Stimulated activated CD8-positive, alpha-beta memory T cell treated with anti-CD3 and anti-CD28 coated beads, Interleukin-12 subunit alpha, Interleukin-12 subunit beta, amount 100 ng/mL, for 24 hours (primary cell): ENCODE results near the gene CAPN12.

Experiments
- DNase-seq: peaks from one replicate; pipeline ENCODE4 v3.0.0-alpha.2; 2020; ENCODE audit errors: extremely low read depth

The CAPN12 gene

GRCh38 chr19:38726761-38727301 is 17.4 kb downstream of the CAPN12 start:
- no peak for DNase-seq

GRCh38 chr19:38726284-38726673 is 18.0 kb downstream of the CAPN12 start:
- DNase-seq, result no peak

- no peak for DNase-seq
These were observed 18.6 kb downstream of the CAPN12 start for GRCh38 chr19:38725469-38726283.

- DNase-seq, result no peak
These were observed 20.1 kb downstream of the CAPN12 start for GRCh38 chr19:38723990-38724854.

- DNase-seq, result no peak
These were observed 20.7 kb downstream of the CAPN12 start for GRCh38 chr19:38723606-38723965.

- no peak for DNase-seq
These were observed 21.2 kb downstream of the CAPN12 start for GRCh38 chr19:38722947-38723605.

- no peak for DNase-seq
These were observed 22.1 kb downstream of the CAPN12 start for GRCh38 chr19:38721979-38722773.

- no peak for DNase-seq
These were observed 22.8 kb downstream of the CAPN12 start for GRCh38 chr19:38721496-38721895.

- DNase-seq, result no peak
These were observed 23.6 kb downstream of the CAPN12 start for GRCh38 chr19:38720559-38721236.

- no peak for DNase-seq
These were observed 24.3 kb downstream of the CAPN12 start for GRCh38 chr19:38719761-38720558.

- DNase-seq, result no peak
These were observed 25.3 kb downstream of the CAPN12 start for GRCh38 chr19:38718747-38719543.

GRCh38 chr19:38717855-38718254 is 26.4 kb downstream of the CAPN12 start:
- DNase-seq, result no peak

- DNase-seq, result no peak
These were observed 27.2 kb downstream of the CAPN12 start for GRCh38 chr19:38717051-38717450.

- no peak for DNase-seq
These were observed 28.7 kb downstream of the CAPN12 start for GRCh38 chr19:38715555-38715954.

- no peak for DNase-seq
These were observed 29.9 kb downstream of the CAPN12 start for GRCh38 chr19:38714354-38714778.

GRCh38 chr19:38713865-38714264 is 30.4 kb downstream of the CAPN12 start:
- no peak for DNase-seq

- DNase-seq, result no peak
These were observed 31.0 kb downstream of the CAPN12 start for GRCh38 chr19:38713227-38713649.

- DNase-seq, result no peak
These were observed 32.0 kb downstream of the CAPN12 start for GRCh38 chr19:38712161-38712748.

GRCh38 chr19:38711726-38712153 is 32.5 kb downstream of the CAPN12 start:
- no peak for DNase-seq
